ENCODE results near the gene ASPSCR1. TPM values are rescaled to one million over a fixed set of nuclear protein-coding genes. Genes with fewer than 3 reads are reported as not detected.
A peak's percentile ranks its signal among the peaks of the same experiment; 100 is the strongest.

The ASPSCR1 gene, protein sequence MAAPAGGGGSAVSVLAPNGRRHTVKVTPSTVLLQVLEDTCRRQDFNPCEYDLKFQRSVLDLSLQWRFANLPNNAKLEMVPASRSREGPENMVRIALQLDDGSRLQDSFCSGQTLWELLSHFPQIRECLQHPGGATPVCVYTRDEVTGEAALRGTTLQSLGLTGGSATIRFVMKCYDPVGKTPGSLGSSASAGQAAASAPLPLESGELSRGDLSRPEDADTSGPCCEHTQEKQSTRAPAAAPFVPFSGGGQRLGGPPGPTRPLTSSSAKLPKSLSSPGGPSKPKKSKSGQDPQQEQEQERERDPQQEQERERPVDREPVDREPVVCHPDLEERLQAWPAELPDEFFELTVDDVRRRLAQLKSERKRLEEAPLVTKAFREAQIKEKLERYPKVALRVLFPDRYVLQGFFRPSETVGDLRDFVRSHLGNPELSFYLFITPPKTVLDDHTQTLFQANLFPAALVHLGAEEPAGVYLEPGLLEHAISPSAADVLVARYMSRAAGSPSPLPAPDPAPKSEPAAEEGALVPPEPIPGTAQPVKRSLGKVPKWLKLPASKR
- 22.3 and 35.7 TPM in 2 replicates for total RNA-seq
- 6.3 and 8.3 TPM in 2 replicates for polyA plus RNA-seq
- polyA plus RNA-seq (2012), result 15.6 and 19.2 TPM in 2 replicates
- 18.5 and 24.8 TPM in 2 replicates for polyA minus RNA-seq (ENCODE audit: low replicate concordance)

DNA sequence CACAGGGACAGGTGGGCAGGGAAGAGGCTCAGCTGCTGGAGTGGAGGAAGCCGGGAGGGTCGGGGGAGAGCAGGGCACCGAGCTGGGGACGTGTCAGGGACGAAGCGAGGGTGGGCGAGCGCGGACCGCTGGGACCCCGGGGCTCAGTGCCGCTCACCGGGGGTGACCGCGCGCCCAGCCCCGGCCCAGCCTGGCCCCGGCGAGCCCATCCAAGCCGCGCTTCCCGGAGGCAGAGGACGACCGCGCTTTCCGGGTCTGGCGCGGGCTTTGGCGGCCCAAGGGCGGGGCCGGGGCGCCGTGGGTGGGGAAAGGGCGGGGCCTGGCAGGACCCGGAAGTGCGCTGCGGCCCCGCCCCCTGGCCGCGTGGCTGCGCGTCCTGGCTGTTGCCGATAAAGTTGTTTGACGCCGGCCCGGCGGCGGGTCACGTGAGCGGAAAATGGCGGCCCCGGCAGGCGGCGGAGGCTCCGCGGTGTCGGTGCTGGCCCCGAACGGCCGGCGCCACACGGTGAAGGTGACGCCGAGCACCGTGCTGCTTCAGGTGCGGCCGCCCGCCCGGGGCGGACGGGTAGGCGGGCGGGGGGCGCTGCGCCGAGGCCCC, at the start of gene ASPSCR1:
ASPSCR1 (plus strand) TSS at position 419 of the 598 bp plus-strand sequence; CDS start at position 437, 18 bp downstream.
- Histone ChIP-seq H3K9ac (ENCODE audit: insufficient read depth, low read length) (peak within 1 kb of the TSS; percentile 96), H3K9me3 (ENCODE audit: control insufficient read depth, insufficient read depth, low read depth, low read length) (no peaks in the 10 kb centered on the region), H4K20me1 (ENCODE audit: control insufficient read depth, extremely low read depth, insufficient read depth, low read length) (no peaks in the 10 kb centered on the region), H3K79me2 (ENCODE audit: control insufficient read depth, insufficient read depth, low read length) (no peaks in the 10 kb centered on the region), H3K27me3 (ENCODE audit: control insufficient read depth, insufficient read depth, low read length) (no peaks in the 10 kb centered on the region), H3K4me3 (replicated peaks in 1 of 4; ENCODE audit: control extremely low read depth in 1 of 4, insufficient read depth in 1 of 4, low read depth in 3 of 4, low read length in 4 of 4) (peak within 1 kb of the TSS; percentile 70 to 88 (median 78)), H3K27ac (ENCODE audit: insufficient read depth, low read length) (peak within 1 kb of the TSS; percentile 85), H2AFZ (ENCODE audit: low read length) (peak within 1 kb of the TSS; percentile 85), H3K4me1 (ENCODE audit: control insufficient read depth, extremely low read depth, insufficient read depth, low read length) (no peaks in the 10 kb centered on the region), H3K4me2 (ENCODE audit: extremely low read depth, insufficient read depth, low read length) (peak within 1 kb of the TSS; percentile 97), H3K36me3 (ENCODE audit: control insufficient read depth, insufficient read depth, low read length) (peaks cover 1% of the 10 kb centered on the region)
- TF ChIP-seq EZH2 (IDR thresholded peaks at IDR 0.05; ENCODE audit: low read length, missing control alignments), result no peak
- TF ChIP-seq, protein P1, sequence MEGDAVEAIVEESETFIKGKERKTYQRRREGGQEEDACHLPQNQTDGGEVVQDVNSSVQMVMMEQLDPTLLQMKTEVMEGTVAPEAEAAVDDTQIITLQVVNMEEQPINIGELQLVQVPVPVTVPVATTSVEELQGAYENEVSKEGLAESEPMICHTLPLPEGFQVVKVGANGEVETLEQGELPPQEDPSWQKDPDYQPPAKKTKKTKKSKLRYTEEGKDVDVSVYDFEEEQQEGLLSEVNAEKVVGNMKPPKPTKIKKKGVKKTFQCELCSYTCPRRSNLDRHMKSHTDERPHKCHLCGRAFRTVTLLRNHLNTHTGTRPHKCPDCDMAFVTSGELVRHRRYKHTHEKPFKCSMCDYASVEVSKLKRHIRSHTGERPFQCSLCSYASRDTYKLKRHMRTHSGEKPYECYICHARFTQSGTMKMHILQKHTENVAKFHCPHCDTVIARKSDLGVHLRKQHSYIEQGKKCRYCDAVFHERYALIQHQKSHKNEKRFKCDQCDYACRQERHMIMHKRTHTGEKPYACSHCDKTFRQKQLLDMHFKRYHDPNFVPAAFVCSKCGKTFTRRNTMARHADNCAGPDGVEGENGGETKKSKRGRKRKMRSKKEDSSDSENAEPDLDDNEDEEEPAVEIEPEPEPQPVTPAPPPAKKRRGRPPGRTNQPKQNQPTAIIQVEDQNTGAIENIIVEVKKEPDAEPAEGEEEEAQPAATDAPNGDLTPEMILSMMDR (conservative IDR thresholded peaks at IDR 0.05 in 1 of 2, IDR thresholded peaks at IDR 0.05 in 1 of 2; ENCODE audit: low read depth in 1 of 2, low read length in 2 of 2), result no peak
- DNase-seq (ENCODE audit: low read depth in 2 of 2), result peak; percentile 85 to 91

DNA sequence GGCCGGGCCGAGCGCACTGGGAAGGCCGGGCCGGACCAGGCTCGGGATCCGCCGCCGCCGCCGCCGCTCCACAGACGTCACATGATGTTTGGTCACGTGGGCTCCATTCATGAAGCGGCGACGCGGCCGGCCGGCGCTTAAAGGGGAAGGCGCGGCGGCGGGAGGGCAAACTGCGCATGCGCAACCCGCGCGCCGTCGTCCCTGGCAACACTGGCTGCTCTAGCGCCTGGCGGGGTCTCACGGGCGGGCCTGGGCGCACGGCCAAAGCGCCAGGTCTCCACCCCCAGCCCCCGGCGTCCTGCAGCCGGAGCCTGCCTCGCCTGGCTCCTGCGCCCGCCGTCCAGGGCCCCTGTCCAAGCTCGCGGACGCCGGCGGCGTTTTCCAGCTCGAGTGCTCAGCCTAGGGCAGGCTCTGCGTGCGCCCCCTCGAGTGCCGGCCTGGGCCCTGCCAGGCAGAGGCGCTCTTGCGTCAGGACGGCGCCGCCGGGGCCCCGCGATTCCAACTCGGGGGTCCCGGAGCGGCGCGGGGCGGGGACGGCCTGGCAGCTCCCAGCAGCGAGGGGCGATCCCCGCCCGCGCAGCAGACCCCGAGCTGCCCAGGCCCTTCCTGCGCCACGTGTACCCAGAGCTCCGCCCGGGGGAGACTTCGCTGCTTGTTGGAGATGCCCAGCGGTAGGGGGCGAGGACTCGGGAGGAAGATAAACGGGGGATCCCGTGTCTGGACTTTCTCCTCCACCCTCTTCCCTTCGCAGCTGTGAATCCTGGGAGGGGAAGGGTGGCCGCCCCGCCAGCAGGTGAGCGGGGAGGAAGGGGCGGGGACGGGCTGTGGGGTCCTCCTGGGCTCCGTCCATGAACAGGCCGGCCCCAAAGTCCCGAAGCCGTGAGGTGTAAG, 49.5 kb upstream of the ASPSCR1 start, which contains the start of gene MAFG:
MAFG (minus strand) TSS at position 83 of the 891 bp plus-strand sequence. CDS start 4,550 bp downstream, outside the sequence.
- peaks cover 3% of the 10 kb centered on the region for H3K36me3 ChIP-seq (ENCODE audit: control insufficient read depth, insufficient read depth, low read length)
- H2AFZ ChIP-seq (ENCODE audit: low read length), result peak within 1 kb of the TSS; percentile 10
- H3K4me2 ChIP-seq (ENCODE audit: extremely low read depth, insufficient read depth, low read length), result peak within 1 kb of the TSS; percentile 98
- no peaks in the 10 kb centered on the region for H4K20me1 ChIP-seq (ENCODE audit: control insufficient read depth, extremely low read depth, insufficient read depth, low read length)
- peak within 1 kb of the TSS; percentile 92 for H3K9ac ChIP-seq (ENCODE audit: insufficient read depth, low read length)
- peak within 1 kb of the TSS; percentile 67 to 91 (median 77) for H3K4me3 ChIP-seq (replicated peaks in 1 of 4; ENCODE audit: control extremely low read depth in 1 of 4, insufficient read depth in 1 of 4, low read depth in 3 of 4, low read length in 4 of 4)
- TF ChIP-seq, protein P1 (conservative IDR thresholded peaks at IDR 0.05 in 1 of 2, IDR thresholded peaks at IDR 0.05 in 1 of 2; ENCODE audit: low read depth in 1 of 2, low read length in 2 of 2), result peak in 1 of 2 donors; percentile 37
- TF ChIP-seq EZH2 (IDR thresholded peaks at IDR 0.05; ENCODE audit: low read length, missing control alignments), result no peak
- H3K79me2 ChIP-seq (ENCODE audit: control insufficient read depth, insufficient read depth, low read length), result peaks cover 35% of the 10 kb centered on the region
- H3K4me1 ChIP-seq (ENCODE audit: control insufficient read depth, extremely low read depth, insufficient read depth, low read length), result peaks cover 21% of the 10 kb centered on the region
- peak; percentile 89 to 93 for DNase-seq (ENCODE audit: low read depth in 2 of 2)
- no peaks in the 10 kb centered on the region for H3K9me3 ChIP-seq (ENCODE audit: control insufficient read depth, insufficient read depth, low read depth, low read length)
- peak within 1 kb of the TSS; percentile 92 for H3K27ac ChIP-seq (ENCODE audit: insufficient read depth, low read length)
- H3K27me3 ChIP-seq (ENCODE audit: control insufficient read depth, insufficient read depth, low read length), result no peaks in the 10 kb centered on the region
